DMS53 treated with DMSO at 0.1 percent for 48 hours (cell line): ENCODE data around the gene MPO.

ENCODE experiments used
- DNase-seq: peaks from one replicate; lab custom pipeline; 2025; ENCODE audit not compliant: unreplicated experiment; lab: John Stamatoyannopoulos, UW

The MPO gene

DNA sequence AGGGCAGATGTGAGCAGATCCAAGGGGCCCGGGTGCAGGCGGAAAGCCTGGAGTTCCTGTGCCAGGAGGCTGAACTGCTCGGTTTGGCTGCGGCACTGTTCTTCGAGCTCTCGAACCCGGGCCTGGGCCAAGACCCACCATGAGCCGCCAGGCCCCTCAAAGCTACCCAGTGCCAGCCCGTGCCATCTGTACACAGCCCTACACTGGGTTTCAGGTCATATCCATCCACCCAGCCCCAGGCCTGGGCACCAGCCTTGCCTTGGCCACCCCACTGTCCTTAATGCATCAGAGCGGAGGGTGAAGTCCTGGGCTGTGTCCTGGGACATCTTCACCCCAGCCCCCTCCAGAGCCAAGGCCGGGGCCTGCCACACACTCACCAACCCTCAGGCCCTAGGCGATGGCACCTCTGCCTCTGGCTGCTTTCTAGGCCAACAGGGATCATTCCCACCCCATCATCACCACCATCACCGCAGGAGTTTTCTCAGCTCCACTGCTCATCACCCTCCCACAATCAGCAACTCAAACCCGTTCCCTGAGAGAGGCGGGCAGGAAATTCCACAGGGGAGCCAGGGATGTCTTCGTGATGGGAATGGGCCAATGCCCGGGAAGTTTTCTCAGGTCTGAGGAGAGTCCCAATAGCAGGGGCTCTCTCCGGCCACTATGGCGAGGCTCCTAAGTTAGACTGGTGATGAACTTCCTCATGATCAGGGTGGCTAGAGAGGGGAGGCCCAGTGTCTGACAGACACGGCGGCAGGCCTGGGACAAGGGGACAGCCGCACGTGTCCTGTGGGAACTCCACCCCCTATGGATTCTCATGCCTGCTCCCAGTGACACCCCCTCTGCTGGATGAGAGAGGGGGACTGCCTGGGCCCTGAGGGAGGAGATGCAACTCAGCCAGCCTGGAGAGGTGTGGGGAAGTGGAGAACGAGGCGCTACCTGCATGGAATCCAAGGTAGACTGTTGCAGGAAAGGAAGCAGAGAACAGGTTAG is 38.7 kb upstream of the MPO start:
- DNase-seq, result no peak

DNA sequence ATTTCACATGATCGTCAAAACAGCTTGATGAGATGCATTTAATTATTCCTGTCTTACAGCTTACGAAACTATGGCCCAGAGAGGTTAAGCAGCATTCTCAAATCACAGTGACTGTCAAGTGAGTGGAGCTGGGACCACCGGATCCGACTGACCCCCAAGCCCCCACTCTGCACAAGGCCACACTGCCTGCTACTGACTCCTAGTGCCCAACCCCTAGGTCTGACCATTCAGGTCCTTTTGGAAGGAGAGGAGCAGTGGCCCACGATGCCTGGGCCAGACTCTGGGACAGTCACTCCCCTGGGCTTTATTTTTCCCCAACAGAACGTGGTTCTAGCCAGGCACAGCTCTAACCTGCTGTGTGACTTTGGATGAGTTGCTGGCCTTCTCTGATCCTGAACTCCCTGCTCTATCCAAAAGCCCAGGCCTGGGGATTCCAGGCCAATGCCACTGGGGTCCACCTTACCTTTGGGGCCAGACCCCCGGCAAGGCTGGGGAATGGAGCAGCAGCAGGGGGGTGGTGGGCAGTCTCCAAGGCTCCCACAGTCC is 38.0 kb upstream of the MPO start:
- DNase-seq, result no peak

DNA sequence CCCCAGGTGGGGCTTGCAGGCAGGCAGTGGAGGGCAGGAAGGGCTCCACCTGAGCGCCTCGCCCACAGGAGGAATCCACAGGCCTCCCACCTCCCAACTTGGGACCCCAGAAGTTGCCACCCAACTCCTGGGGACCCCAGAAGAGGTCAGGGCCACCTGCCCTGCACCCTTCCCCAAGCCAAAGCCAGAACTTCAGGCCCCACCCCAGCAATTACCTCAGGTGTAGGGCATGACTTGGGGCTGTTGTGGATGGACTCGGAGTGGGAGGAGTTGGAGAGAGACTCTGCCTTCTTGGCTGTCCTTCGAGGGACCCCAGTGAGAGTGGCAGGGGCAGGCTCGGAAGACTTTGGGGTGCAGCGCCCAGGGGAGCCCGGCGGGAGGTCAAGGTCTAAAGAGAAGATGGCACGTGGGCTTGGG is 37.3 kb upstream of the MPO start:
- DNase-seq, result no peak

DNA sequence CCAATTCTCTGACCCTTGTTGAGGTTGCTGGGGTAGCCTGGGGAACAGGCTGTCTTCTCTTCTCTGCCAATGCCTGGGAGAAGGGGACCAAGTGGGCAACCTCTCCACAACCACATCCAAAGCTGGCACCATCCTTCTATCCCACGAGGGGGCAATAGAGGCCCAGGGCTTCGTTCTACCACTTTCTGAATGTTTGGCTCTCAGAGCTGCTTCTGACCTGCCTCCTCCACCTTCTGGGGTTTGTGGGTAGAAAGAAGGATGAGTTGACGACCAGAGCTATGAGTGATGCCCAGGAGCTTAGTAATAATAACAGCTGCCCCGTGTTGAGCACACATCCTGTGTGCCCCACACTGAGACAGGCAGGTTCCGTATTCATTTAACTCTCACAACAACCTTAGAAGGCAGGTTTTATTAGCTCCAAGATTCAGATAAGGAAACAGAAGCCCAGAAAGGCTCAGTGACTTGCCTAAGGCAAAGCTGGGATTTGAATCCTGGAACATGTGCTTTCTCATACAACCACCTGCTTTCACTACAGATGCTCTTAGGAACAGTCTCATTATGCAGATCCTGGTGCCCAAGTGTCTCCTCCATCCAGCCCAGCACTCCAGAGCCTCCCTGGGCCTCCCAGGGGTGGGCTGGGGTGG is 36.8 kb upstream of the MPO start:
- peak; percentile 60 for DNase-seq

DNA sequence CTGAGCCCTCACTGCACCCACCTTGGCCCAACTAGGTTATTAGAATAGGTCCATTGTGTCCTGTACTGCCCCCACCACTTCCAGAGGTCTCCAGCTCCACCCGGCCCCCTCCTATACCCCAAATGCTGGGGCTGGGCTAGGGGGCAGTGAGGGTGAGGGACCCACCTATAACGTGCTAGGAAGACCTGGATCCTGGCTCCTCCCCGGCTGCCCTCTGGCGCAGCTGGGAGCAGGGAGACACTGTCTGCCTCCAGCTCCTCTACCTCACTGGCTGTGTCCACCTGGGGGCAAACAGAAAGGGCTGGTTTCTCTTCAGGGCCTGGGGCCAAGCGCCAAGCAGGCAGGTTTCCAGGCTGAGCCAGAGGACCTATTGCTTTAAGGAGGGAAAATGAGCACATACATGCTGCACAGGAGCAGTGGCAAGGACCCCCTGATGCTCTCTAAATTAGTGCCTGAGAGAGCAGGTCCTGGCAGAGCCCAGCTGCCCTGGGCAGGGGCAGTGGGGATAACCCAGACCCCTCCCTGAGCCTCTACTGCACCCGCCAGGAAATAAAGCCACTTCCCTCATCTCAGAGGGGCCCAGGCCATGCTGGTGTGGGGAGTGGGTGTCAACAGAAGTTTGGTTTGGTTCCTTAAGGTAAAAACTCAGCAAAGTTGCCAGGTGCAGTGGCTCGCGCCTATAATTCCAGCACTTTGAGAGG is 35.7 kb upstream of the MPO start:
- DNase-seq, result no peak

DNA sequence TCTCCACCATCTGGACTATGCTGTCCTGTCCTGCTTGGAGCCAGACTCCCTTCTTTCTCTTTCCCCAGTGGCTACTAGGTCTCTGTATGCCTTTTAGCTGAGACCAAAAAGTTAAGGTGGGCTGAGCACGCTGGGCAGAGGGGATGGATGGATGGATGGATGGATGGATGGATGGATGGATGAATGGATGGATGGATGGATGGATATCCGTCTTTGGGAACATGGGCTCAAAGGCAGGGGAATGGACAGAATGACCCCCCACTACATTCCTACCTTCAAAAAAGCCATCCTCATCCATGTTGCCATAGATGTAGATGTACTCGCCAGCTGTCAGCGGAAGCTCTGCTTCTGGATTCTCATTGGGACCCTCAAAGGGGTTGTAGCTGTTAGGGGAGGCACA is 35.0 kb upstream of the MPO start:
- DNase-seq, result no peak

DNA sequence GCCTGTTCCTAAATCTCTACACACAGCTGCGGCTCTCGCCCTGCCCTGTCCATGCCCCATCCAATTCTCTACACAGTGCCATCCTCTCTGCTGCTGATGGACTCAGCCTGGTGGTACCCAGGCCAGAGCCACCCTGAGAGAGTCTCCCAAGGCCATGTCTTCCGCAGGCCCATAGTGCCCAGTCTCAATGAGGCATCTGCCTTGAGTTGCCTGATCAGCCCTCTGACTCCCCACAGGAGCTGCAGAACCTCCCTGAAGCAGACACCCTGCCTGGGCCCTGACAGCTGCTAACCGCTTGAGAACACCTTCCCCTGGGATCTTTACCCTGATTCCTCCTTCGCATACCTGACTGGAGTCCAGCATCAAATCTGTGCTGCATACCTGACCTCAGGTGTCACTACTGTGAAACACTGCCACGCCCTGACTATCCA is 34.6 kb upstream of the MPO start:
- no peak for DNase-seq

DNA sequence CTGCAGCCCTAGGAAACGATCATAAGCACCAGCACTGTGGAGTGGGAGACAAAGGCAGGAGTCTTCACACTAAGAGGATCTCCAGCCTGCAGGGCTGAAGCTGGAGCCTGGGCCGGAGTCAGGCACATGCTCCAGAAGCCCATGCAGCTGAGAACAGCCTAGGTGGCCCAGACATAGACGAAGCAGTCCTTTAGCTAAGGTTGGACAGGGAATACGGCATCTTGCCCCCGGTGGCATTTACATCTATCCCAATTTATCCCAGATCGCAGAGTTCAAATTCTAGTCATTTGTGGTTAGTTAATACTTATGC is 33.9 kb upstream of the MPO start:
- DNase-seq, result no peak

DNA sequence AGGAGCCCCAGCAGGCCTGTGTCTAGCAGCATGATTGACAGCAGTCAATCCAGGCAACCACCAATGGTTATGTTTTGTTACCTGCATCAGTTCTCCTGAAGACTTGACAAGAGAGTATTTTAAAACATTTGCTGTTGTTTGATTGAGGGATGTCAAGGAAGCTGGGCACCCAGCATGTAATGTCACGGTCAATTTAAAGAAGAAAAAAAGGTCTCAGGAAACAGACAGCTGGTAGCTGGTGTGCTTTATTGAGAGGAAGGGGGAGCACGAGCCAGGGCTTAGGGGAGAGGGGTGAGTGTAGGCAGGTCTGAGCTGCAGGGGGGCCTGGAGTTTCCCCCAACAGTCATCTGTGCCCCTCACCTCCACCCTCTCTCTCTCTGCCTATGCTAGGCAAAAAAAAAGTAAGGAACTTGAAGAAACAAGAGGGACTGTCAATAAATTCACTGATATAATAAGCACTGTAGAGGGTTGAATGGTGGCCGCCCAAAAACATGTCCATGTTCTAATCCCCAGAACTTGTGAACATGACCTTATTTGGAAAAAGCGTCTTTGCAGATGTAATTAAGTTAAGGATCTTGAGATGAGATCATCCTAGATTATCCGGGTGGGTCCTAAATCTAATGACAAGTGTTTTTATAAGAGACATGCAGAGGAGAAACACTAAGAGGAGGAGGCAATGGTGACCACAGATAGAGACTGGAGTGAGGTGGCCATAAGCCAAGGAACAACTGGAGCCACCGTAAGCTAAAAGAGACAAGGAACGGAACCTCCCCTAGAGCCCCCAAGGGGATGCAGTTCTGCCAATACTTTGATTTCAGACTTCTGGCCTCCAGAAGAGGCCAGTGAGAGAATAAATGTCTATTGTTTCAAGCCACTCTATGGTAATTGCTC is 33.3 kb upstream of the MPO start:
- DNase-seq, result no peak

DNA sequence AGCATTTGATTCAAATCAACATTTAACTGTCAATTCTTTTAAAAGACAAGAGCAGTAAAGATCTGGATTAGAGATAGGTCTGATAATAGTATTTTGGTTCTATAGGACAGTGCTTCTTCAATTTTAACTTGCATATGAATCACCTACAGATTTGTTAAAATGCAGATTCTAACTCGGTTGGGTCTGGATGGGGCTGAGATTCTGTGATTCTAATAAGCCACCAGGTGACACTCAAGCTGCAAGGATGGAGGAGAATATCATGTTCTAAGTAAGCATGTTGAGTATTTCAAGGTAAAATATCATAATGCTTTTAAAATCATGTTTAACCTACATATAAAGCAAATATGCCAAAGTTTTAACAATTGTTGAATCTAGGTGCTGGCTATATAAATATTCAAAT is 32.1 kb upstream of the MPO start:
- no peak for DNase-seq

DNA sequence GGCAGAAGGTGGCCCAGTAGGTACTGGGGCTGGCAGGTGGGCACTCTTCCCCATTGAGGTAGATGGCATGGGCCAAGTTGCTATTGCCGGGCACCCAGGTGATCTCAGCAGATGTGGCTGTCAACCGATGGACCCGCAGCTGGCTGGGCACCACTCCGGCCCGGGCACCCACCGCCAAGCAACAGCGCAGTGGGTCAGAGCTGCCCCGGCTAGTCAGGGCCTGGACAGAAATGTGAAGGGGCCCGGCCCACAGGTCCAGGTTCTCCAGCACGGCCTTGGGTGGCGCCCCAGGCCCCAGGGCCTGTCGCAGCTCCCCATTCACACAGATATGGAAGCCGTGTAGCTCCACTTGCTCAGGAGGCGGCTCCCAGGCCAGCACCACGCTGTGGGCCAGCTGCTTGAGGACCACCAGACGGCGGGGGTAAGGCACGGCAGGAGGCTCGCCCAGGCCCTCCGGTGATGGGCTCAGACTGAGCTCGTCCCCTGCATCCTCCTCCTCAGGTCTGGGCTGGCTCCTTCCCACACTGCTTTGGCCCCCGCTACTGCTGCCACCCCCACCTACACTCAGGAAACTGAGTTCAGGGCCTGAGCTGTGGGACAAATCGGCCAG is 31.4 kb upstream of the MPO start:
- DNase-seq, result no peak

DNA sequence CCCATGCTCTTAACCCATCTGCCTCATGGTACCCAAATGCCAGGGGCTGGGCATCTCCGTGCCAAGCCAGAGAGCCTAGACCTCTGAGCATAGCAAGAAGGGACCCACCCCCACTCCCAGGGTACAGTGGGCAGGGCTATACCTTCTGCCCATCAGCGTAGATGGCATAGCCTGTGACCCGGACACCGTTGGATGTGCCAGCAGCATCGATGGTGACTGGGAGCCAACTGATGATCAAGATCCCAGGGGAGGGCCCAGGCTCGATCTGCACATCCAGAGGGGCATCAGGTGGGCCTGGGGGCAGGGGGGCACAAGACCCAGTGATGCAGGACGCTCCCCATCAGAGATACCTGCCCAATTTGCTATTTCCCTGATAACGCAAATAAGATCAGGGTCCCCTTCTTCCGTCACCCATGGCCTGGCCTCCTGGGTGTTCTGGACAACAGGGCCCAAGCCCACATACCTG is 30.7 kb upstream of the MPO start:
- DNase-seq, result no peak

DNA sequence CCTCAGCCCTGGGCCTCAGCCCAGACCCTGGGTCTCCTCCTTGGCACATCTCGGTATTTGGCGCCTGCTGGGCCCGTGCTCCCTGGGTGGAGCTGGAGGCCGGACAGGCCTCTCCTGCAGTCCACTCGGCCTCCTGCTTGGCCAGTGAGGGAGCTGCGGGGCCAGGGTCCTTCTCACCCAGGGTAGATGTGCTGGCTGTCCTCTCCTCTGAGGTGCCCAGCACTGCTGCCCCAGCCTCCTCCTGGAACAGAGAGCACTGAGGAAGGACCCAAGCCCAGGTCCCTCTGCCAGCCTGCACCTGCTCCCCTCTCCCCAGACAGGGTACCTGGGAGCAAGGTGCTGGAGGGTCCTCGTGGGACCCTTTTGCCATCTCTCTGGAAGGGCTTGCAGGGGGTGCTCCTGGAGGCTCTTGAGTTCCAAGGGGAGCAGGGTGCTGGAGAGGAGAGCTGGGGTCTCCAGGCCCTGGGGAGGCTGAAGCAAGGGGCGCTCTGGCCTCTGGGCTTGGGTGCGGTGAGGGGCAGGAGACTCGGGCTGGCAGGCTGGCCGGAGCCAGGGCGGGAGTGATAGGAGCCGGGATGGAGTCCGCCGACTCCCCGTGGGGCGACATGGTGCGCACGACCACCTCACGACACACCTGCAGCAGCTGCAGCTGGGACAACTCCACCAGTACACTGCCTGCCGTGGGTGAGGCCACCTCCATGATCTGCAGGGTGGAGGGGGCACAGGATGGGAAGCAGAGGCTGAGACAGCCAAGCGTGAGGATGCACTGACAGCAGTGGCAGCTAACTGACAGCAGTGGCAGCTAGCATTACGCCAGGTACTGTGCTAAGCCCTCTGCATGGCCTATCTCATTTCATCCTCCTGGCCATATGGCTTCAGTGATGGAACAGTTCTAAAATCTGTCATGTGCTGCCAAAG is 30.0 kb upstream of the MPO start:
- no peak for DNase-seq

DNA sequence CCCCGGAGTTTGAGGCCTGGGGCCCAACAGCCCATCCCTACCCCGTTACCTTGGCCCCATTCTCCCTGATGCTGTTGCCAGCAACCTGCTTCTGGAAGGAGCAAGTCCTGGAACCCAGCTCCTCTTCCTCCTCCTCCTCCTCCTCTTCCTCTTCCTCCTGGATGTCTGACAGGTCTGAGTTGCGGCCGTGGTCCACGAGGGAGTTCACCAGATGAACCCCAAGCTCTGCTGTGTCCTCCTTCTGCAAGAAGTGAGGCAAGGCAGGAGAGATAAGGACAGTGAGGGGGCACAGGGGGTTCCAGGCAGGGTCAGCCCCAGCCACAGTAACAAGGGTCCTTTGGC is 29.2 kb upstream of the MPO start:
- no peak for DNase-seq

DNA sequence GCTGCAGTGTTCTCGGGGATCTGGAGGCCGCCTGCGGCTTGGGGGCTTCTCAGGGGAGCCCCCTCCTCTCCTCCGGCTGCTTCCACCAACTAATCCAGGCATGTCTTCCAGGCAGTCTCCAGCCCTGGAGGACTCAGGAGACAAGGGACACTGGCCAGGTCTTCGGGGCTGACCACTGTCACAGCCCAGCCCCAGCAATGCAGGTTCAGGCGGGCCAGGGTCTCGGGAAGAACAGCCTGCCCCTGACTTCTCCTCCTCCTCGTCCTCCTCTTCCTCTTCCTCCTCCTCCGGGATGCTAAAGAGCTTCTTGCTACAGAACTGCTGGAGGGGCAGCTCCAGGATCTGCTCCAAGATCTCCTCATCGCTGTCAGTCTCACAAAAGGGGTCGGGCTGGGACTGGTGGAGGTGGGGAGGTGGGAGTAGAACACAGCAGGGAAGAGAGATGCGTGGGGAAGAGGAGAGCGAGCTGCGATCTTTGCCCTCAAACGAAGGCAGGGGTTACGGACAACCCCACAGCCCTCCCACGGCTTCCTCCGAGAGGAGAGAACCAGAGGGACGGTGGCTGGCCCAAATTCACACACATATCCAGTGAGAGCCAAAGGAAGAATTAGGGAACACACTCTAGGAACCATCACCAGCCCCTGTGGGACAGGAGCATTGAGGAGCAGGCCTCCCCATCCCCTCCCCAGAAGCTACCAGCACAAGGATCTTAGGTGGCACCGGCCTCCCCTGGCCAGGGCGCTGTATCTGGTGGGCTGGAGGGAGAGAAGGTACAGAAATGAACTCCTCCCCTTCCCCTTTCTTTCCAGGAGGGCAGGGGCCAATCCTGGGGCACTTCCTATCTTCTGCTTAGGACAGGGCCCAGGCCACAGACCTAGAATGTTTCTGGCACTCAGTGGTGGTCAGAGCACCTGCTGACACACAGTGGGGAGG is 28.5 kb upstream of the MPO start:
- no peak for DNase-seq

DNA sequence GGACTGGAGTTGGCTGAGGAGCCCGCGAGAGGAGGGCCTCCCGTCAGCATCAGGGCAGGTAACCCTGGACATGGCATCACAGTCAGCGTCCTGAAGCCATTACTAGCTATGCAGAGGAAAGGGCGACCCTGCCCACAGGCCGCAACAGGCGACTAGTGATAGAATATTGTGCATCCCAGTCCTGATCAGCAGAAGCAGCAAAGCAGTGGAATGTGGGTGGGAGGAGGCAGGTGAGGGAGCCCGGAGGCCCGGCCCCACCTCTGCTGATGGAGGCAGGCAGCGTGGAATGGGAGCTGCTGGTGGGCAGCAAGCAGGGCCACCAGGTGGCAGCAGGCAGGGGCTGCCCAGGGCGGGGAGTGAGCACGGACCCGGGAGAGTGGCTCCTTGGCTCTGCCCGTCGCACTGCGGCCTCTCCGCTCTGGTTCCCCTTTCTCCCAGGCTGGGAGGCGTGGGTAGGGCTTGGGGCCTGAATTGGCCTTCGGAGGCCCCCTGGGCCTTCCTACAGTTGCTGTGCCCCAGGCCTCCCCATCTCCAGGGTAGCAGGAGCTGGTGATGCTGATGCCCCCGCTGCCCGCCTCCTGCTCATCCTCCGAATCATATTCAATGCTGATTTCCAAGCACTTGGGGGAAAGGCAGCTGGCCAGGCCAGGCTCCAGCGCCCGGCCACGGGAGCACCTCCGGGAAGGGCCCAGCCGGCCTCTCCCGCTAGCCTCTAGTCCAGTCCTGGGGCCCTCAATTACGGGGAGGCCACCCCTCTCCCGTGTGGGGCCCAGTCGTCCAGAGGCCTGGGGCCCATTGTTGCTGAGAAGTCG is 27.6 kb upstream of the MPO start:
- no peak for DNase-seq

DNA sequence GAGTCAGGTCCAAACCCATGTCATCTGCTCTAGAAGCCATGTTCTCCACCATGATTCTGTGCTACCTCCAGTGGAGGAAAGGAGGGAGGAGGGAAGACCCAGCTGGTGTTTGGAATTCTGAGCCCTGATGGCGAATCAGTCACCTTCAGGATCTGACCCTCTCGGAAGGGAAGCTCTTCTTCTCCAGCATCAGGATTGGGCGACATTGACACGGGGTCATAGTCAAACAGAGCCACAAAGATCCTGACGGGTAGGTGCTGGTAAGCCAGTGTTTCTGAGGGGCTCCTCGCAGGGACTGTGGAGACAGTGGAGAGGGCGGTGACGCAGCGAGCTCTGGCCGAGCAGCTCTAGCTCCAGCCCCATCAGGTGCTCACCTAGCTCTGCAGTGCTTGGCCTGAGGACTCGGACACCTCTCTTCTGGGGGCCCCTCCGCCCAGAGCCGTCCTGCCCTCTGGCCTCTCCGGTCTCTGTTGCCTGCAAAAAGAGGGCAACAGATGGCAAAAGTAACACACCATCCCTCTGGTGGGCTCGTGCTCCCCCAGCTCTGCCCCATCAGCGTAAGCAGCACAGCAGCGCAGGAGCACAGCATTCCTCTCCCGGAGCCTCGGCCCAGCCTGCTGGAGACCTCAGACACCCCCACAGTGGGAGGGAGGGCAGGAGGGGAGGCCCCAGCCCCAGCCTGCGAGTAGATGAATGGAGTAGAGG is 26.9 kb upstream of the MPO start:
- DNase-seq, result no peak
